Suprapubic skin (tissue), 4 donors: ENCODE measurements around the gene OVAAL. TPM values are rescaled to one million over a fixed set of nuclear protein-coding genes. Genes with fewer than 3 reads are reported as not detected.
A peak's percentile ranks its signal among the peaks of the same experiment; 100 is the strongest.

Experiments used
- DNase-seq, 2 donors: peaks; one replicate each; pipeline ENCODE4 v3.0.0-alpha.2; 2019; ENCODE audit warnings: low spot score in 2 of 2
- H3K27ac ChIP-seq: fragments of 200-600 bp; sonication (generic); one replicate; pipeline ENCODE4 v1.5.1; 2019
- H3K27me3 ChIP-seq: fragments of 200-600 bp; sonication (generic); one replicate; pipeline ENCODE4 v1.5.1; 2019
- H3K36me3 ChIP-seq: fragments of 200-600 bp; sonication (generic); one replicate; pipeline ENCODE4 v1.5.1; 2019
- H3K4me1 ChIP-seq: fragments of 200-600 bp; sonication (generic); one replicate; pipeline ENCODE4 v1.5.1; 2019
- H3K4me3 ChIP-seq: fragments of 200-600 bp; sonication (generic); one replicate; pipeline ENCODE4 v1.5.1; 2019; ENCODE audit warnings: mild to moderate bottlenecking
- H3K9me3 ChIP-seq: fragments of 200-600 bp; sonication (generic); one replicate; pipeline ENCODE4 v1.5.1; 2019
- EP300 ChIP-seq: sonication (generic); formaldehyde crosslinking; IDR thresholded peaks from one replicate; pipeline ENCODE4 v1.6.1; 2017; ENCODE audit warnings: antibody characterized with exemption
- POLR2A ChIP-seq, 2 donors: fragments of 450-650 bp; IDR thresholded peaks; one replicate each; pipeline ENCODE4 v1.6.1; 2017; ENCODE audit warnings: antibody characterized with exemption in 2 of 2, mild to moderate bottlenecking in 2 of 2, moderate library complexity in 2 of 2
- POLR2AphosphoS5 ChIP-seq, 3 donors: sonication (generic); formaldehyde crosslinking; IDR thresholded peaks; one replicate each; pipeline ENCODE4 v1.6.1; 2017; ENCODE audit warnings: antibody characterized with exemption in 3 of 3
- WGBS: methylation state at CpG from one replicate; pipeline ENCODE4 v1.1.5; 2018; 5-methylcytosine and 5-hydroxymethylcytosine counted together
- total RNA-seq, 4 donors: library from RNA; depleted of rRNA; stranded (reverse); fragments of >200 nt; gene quantifications; one replicate each; pipeline ENCODE4 v1.1.0, GENCODE V29; 2016
- TF ChIP-seq, protein P1 (sequence below), 2 donors: fragments of 200-600 bp in 1 of 2; fragments of 450-650 bp in 1 of 2; sonication (generic) in 1 of 2; IDR thresholded peaks; one replicate each; pipeline ENCODE4 v1.5.1; 2016 to 2019; ENCODE audit warnings: antibody characterized with exemption in 2 of 2, mild to moderate bottlenecking in 1 of 2, moderate library complexity in 1 of 2

Gene OVAAL
- total RNA-seq, 4 donors from 2014 or later: not detected

DNA sequence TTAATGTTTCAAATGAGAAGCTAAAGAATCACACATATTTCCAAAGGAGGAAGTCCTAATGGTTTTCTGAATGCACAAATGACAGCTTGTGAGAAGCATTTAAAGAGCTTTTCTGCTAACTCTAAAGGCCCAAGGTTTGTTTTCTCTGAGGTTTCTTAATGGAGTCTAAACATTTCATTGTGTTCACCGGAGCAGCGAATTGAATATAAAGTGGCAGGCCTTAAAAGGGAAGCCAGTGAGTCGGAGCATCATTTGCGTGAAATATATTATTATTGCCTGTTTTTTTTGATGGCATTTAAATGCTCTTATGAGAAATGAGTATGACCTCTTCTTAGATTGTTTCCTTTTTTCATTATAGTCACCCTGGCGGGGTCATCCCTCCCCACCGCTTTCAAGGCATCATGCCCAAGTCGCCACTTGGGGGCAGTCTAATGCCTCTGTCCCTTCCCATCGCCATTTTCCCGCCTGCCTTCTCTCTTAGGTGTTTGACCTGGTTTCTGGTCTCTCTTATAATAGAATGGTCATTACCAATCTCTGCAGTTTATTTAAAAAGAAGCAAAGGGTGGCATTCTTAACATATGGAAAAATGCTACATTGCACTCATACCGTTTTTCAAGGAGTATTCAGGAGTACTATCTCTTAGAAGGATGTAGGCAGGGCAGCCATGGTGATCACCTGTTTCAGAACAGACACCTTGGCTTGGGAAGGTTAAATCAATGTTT, 25.3 kb upstream of the OVAAL start:
- H3K27me3 ChIP-seq: peaks cover 10% of the 10 kb centered on the region
- H3K4me1 ChIP-seq: peaks cover 4% of the 10 kb centered on the region
- WGBS: 57% methylated on average over 10 of the region's 10 CpGs
- TF ChIP-seq POLR2A (IDR thresholded peaks at IDR 0.05) (no peak), EP300 (no peak)
- TF ChIP-seq, protein P1, sequence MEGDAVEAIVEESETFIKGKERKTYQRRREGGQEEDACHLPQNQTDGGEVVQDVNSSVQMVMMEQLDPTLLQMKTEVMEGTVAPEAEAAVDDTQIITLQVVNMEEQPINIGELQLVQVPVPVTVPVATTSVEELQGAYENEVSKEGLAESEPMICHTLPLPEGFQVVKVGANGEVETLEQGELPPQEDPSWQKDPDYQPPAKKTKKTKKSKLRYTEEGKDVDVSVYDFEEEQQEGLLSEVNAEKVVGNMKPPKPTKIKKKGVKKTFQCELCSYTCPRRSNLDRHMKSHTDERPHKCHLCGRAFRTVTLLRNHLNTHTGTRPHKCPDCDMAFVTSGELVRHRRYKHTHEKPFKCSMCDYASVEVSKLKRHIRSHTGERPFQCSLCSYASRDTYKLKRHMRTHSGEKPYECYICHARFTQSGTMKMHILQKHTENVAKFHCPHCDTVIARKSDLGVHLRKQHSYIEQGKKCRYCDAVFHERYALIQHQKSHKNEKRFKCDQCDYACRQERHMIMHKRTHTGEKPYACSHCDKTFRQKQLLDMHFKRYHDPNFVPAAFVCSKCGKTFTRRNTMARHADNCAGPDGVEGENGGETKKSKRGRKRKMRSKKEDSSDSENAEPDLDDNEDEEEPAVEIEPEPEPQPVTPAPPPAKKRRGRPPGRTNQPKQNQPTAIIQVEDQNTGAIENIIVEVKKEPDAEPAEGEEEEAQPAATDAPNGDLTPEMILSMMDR (IDR thresholded peaks at IDR 0.05): peak; percentile 47 to 61
- no peak overlapping the region for H3K4me3 ChIP-seq
- no peak overlapping the region for H3K27ac ChIP-seq
- H3K9me3 ChIP-seq: no peaks in the 10 kb centered on the region
- H3K36me3 ChIP-seq: no peaks in the 10 kb centered on the region
- peak in 1 of 2 donors; percentile 68 for DNase-seq

DNA sequence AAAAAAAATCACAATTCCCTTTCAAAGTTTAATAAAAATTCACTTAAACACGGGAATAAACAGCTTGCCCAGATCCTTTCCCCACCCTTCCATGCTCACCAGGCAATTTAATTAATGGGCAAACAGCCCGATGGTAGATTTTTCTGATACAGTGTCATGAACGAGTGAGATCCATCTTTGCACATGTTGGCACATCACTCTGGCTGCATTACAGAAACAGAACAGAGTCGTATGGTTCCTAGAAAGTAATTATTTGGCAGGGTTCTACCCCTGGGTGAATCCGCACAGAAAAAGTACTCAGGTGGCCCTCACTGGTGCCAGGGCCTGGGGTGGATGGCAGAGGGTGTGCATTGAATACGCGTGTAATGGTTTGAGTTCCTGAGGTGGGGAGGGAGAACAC, 24.6 kb upstream of the OVAAL start:
- DNase-seq: no peak
- no peaks in the 10 kb centered on the region for H3K36me3 ChIP-seq
- H3K27me3 ChIP-seq: peaks cover 10% of the 10 kb centered on the region
- TF ChIP-seq POLR2A (IDR thresholded peaks at IDR 0.05) (no peak), EP300 (no peak), POLR2AphosphoS5 (IDR thresholded peaks at IDR 0.05) (no peak)
- TF ChIP-seq, protein P1 (IDR thresholded peaks at IDR 0.05): no peak
- H3K4me1 ChIP-seq: peaks cover 4% of the 10 kb centered on the region
- WGBS: 27% methylated on average over 7 of the region's 7 CpGs
- H3K4me3 ChIP-seq: no peak overlapping the region
- H3K9me3 ChIP-seq: no peaks in the 10 kb centered on the region
- no peak overlapping the region for H3K27ac ChIP-seq

DNA sequence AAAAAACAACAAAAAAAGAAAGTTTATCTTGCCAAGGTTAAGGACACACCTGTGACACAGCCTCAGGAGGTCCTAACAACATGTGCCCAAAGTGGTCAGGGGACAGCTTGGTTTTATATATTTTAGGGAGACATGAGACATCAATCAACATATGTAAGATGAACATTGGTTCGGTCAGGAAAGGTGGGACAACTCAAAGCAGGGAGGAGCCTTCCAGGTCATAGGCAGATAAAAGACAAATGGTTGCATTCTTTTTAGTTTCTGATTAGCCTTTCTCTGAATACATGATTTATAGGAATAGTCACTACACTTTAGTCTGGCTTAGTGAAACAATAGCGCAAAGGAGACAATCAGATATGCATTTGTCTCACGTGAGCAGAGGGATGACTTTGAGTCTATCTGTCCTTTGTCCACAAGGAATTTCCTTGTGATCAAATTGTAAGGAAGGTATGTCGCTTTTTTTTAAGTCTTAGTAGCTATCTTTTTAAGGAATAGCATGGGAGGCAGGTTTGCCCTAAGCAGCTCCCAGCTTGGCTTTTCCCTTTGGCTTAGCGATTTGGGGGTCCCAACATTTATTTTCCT, 23.3 kb upstream of the OVAAL start:
- no peaks in the 10 kb centered on the region for H3K36me3 ChIP-seq
- WGBS: 85% methylated on average over 5 of the region's 5 CpGs
- TF ChIP-seq POLR2A (IDR thresholded peaks at IDR 0.05) (no peak), EP300 (no peak), POLR2AphosphoS5 (IDR thresholded peaks at IDR 0.05) (no peak)
- no peak for DNase-seq
- H3K4me3 ChIP-seq: no peak overlapping the region
- H3K9me3 ChIP-seq: no peaks in the 10 kb centered on the region
- peaks cover 4% of the 10 kb centered on the region for H3K4me1 ChIP-seq
- no peak overlapping the region for H3K27ac ChIP-seq
- H3K27me3 ChIP-seq: peaks cover 10% of the 10 kb centered on the region

DNA sequence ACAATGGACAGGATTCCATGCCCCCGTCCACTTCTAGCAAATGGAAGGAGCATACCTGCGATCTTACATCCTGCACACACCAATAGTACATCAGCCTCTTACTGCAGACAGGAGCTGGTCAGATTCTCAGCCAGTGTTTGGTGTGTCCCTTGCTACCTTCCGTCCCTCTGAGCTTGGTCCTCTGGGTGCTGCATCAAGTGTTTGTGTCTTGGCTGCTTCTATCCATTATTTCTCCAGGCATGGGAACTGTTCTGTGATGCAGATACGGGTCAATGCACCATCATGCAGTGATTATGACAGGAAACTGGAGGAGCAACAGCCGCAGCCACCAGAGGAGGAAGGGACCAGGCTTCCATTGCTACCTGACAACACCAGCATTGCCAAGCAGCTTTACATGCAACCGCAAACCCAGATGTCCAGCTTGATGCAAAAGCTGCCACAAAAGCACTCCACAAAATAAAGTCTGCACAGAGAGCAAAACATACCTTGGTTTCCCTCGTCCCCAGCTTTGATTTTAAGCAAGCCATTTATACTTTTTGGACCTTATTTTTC, 21.9 kb upstream of the OVAAL start:
- peaks cover 10% of the 10 kb centered on the region for H3K27me3 ChIP-seq
- H3K9me3 ChIP-seq: no peaks in the 10 kb centered on the region
- no peak overlapping the region for H3K4me3 ChIP-seq
- TF ChIP-seq, protein P1 (IDR thresholded peaks at IDR 0.05): no peak
- TF ChIP-seq POLR2AphosphoS5 (IDR thresholded peaks at IDR 0.05) (no peak), POLR2A (IDR thresholded peaks at IDR 0.05) (no peak), EP300 (no peak)
- H3K36me3 ChIP-seq: no peaks in the 10 kb centered on the region
- no peak overlapping the region for H3K27ac ChIP-seq
- peaks cover 4% of the 10 kb centered on the region for H3K4me1 ChIP-seq
- no peak for DNase-seq
- WGBS: 86% methylated on average over 7 of the region's 7 CpGs

DNA sequence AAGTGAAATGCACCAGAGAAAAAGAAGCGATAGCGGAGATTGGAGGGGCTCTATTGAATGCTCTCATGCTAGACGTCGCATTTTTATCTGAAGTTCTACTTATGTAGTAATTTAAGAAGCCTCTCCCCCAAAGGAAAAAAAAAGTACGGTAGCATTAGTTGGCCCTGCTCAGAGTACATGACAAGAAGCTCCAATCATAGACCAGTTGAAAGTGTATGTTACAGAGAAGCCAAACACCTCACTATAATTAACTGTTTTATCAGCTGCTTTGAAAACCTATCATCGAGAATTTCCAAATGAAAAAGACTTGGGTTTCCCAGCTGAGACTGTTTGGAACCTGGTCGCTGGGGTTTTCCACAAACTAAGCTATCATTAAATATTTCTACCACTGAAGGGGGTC, 19.6 kb upstream of the OVAAL start:
- TF ChIP-seq, protein P1 (IDR thresholded peaks at IDR 0.05): no peak
- no peak overlapping the region for H3K4me3 ChIP-seq
- peaks cover 10% of the 10 kb centered on the region for H3K27me3 ChIP-seq
- peaks cover 8% of the 10 kb centered on the region for H3K4me1 ChIP-seq
- no peaks in the 10 kb centered on the region for H3K9me3 ChIP-seq
- no peaks in the 10 kb centered on the region for H3K36me3 ChIP-seq
- H3K27ac ChIP-seq: no peak overlapping the region
- DNase-seq: no peak
- WGBS: 86% methylated on average over 7 of the region's 7 CpGs
